Hepatocyte (in vitro differentiated cells): Measurements from ENCODE around the gene PDRG1.

Source experiments
- CTCF ChIP-seq: fragments of 200-600 bp; sonication (generic); IDR thresholded peaks from 2 replicates; pipeline ENCODE4 v1.5.1; 2016; ENCODE audit warnings: antibody characterized with exemption, mild to moderate bottlenecking; ENCODE audit not compliant: poor library complexity
- EZH2 ChIP-seq: fragments of 200-600 bp; sonication (generic); IDR thresholded peaks from 2 replicates; pipeline ENCODE4 v1.6.1; 2016; ENCODE audit warnings: antibody characterized with exemption, mild to moderate bottlenecking, borderline replicate concordance

- TF ChIP-seq CTCF (no peak), EZH2 (no peak)
These were observed 32.3 kb downstream of the PDRG1 start for GRCh38 chr20:31919410-31920155.
